K562 (cell line): Measurements from ENCODE around the gene SSR2. TPM values are rescaled to one million over a fixed set of nuclear protein-coding genes. Genes with fewer than 3 reads are reported as not detected.
A peak's percentile ranks its signal among the peaks of the same experiment; 100 is the strongest.

ENCODE experiments used
- ARID1B ChIP-seq: fragments of 450-650 bp; IDR thresholded peaks from 2 replicates; pipeline ENCODE4 v1.6.1; 2016; ENCODE audit warnings: antibody characterized with exemption, mild to moderate bottlenecking, inconsistent platforms
- FOXA1 ChIP-seq: fragments of 450-650 bp; IDR thresholded peaks from 2 replicates; pipeline ENCODE4 v1.6.1; 2016; ENCODE audit warnings: mild to moderate bottlenecking, borderline replicate concordance
- PHB2 ChIP-seq: fragments of 450-650 bp; IDR thresholded peaks from 2 replicates; pipeline ENCODE4 v1.6.1; 2017; ENCODE audit warnings: low read depth
- polyA plus RNA-seq, 8 experiments: library from polyadenylated mRNA; depleted of rRNA in 4 of 8; stranded (reverse) in 5 of 8; unstranded in 3 of 8; fragments of >200 nt; fragmentation: Nextera tagmentation in 2 of 8; fragmentation: Illumina TruSeq in 1 of 8; extraction: Ambion mirVana in 2 of 8; extraction: Trizol in 1 of 8; gene quantifications; 2 replicates each; pipeline versions ENCODE4 v1.2.1 to v1.2.3, GENCODE V29; 2011 to 2014; ENCODE audit warnings: inconsistent platforms in 1 of 8, missing spikeins in 1 of 8
- total RNA-seq, 7 experiments: library from RNA; depleted of rRNA in 6 of 7; stranded (reverse); fragments of >200 nt in 6 of 7; fragmentation: Illumina TruSeq in 2 of 7; extraction: Trizol in 2 of 7; gene quantifications; 2 replicates each; pipeline versions ENCODE4 v1.2.1 to v1.2.3, GENCODE V29; 2011 to 2021; ENCODE audit warnings: low replicate concordance in 1 of 7
- TF ChIP-seq, protein P1 (sequence below): sonication (generic); formaldehyde crosslinking; IDR thresholded peaks from 2 replicates; pipeline ENCODE4 v1.8.1; 2023; ENCODE audit warnings: mild to moderate bottlenecking, missing genetic modification reagents
- TF ChIP-seq, protein P2 (sequence below): sonication (generic); formaldehyde crosslinking; IDR thresholded peaks from 2 replicates; pipeline ENCODE4 v1.5.0; 2020; ENCODE audit warnings: missing genetic modification reagents
- TF ChIP-seq, protein P3 (sequence below): fragments of 250-450 bp; sonication (Bioruptor Pico); IDR thresholded peaks from 2 replicates; pipeline ENCODE4 v1.5.0; 2022; ENCODE audit warnings: mild to moderate bottlenecking
- TF ChIP-seq, protein P4 (sequence below), 2 experiments: fragments of 450-650 bp; IDR thresholded peaks; 2 replicates each; pipeline ENCODE4 v1.6.1; 2016
- TF ChIP-seq, protein P5 (sequence below): fragments of 250-450 bp; sonication (Bioruptor Pico); IDR thresholded peaks from 2 replicates; pipeline ENCODE4 v1.4.0; 2020; ENCODE audit warnings: mild to moderate bottlenecking
- TF ChIP-seq, protein P6 (sequence below): fragments of 450-650 bp; IDR thresholded peaks from 2 replicates; pipeline ENCODE4 v1.6.1; 2017; ENCODE audit warnings: antibody characterized with exemption
- TF ChIP-seq, protein P7 (sequence below): fragments of 450-650 bp; IDR thresholded peaks from 2 replicates; pipeline ENCODE4 v1.6.1; 2014; ENCODE audit warnings: low read depth, mild to moderate bottlenecking, moderate library complexity, borderline replicate concordance

Gene SSR2
- total and polyA plus RNA-seq, 9 of the 15 experiments (the other 6 are each of a cell fraction or from before 2014, with no cell fraction given), result 161 to 411 (median 240) TPM

DNA sequence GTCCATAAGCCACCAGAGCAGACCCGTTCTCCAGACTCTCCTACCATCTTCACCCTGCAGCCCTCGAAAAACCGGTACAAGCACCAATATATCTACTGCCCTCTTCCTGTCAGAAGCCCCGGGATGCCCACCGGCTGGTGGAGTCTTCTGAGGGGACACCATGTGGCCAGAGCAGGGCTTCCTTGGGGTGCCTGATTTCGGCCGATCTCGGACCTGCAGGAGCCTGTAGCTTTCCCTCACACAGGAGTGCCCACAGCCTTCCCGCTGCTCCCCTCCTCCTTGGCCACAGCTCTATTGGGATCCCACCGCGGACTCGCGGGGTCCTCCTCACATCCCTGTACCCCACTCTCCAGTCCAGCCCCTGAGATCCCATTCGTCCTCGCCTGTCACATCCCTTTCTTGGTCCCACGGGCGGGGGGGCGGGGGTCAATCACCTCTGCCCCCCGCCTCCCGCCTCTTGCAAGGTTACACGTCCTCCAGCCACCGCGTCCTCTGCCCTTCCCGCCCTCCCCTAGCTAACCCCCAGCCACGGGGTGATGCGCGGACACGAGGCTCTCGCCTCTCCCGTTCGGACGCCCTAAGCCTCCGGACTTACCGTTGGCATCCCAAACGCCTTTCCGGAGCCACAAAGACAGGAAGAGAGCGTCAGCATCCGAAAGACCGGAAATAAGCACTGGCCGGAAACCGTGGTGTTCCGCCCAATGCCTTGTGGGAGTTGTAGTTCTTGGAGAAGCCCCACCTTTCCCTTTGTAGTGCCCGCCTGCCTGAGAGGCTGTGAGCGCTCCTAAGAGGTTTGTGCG is at the start of gene SSR2 (continued):
- TF ChIP-seq ARID1B, result no peak
- TF ChIP-seq, protein P1, sequence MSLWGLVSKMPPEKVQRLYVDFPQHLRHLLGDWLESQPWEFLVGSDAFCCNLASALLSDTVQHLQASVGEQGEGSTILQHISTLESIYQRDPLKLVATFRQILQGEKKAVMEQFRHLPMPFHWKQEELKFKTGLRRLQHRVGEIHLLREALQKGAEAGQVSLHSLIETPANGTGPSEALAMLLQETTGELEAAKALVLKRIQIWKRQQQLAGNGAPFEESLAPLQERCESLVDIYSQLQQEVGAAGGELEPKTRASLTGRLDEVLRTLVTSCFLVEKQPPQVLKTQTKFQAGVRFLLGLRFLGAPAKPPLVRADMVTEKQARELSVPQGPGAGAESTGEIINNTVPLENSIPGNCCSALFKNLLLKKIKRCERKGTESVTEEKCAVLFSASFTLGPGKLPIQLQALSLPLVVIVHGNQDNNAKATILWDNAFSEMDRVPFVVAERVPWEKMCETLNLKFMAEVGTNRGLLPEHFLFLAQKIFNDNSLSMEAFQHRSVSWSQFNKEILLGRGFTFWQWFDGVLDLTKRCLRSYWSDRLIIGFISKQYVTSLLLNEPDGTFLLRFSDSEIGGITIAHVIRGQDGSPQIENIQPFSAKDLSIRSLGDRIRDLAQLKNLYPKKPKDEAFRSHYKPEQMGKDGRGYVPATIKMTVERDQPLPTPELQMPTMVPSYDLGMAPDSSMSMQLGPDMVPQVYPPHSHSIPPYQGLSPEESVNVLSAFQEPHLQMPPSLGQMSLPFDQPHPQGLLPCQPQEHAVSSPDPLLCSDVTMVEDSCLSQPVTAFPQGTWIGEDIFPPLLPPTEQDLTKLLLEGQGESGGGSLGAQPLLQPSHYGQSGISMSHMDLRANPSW (CRISPR knock-in tag), result no peak
- TF ChIP-seq, protein P2, sequence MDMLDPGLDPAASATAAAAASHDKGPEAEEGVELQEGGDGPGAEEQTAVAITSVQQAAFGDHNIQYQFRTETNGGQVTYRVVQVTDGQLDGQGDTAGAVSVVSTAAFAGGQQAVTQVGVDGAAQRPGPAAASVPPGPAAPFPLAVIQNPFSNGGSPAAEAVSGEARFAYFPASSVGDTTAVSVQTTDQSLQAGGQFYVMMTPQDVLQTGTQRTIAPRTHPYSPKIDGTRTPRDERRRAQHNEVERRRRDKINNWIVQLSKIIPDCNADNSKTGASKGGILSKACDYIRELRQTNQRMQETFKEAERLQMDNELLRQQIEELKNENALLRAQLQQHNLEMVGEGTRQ (CRISPR knock-in tag), result no peak
- TF ChIP-seq, protein P3, sequence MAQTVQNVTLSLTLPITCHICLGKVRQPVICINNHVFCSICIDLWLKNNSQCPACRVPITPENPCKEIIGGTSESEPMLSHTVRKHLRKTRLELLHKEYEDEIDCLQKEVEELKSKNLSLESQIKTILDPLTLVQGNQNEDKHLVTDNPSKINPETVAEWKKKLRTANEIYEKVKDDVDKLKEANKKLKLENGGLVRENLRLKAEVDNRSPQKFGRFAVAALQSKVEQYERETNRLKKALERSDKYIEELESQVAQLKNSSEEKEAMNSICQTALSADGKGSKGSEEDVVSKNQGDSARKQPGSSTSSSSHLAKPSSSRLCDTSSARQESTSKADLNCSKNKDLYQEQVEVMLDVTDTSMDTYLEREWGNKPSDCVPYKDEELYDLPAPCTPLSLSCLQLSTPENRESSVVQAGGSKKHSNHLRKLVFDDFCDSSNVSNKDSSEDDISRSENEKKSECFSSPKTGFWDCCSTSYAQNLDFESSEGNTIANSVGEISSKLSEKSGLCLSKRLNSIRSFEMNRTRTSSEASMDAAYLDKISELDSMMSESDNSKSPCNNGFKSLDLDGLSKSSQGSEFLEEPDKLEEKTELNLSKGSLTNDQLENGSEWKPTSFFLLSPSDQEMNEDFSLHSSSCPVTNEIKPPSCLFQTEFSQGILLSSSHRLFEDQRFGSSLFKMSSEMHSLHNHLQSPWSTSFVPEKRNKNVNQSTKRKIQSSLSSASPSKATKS, result no peak
- TF ChIP-seq, protein P4, sequence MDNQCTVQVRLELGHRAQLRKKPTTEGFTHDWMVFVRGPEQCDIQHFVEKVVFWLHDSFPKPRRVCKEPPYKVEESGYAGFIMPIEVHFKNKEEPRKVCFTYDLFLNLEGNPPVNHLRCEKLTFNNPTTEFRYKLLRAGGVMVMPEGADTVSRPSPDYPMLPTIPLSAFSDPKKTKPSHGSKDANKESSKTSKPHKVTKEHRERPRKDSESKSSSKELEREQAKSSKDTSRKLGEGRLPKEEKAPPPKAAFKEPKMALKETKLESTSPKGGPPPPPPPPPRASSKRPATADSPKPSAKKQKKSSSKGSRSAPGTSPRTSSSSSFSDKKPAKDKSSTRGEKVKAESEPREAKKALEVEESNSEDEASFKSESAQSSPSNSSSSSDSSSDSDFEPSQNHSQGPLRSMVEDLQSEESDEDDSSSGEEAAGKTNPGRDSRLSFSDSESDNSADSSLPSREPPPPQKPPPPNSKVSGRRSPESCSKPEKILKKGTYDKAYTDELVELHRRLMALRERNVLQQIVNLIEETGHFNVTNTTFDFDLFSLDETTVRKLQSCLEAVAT (IDR thresholded peaks at IDR 0.05), result no peak
- TF ChIP-seq, protein P5, sequence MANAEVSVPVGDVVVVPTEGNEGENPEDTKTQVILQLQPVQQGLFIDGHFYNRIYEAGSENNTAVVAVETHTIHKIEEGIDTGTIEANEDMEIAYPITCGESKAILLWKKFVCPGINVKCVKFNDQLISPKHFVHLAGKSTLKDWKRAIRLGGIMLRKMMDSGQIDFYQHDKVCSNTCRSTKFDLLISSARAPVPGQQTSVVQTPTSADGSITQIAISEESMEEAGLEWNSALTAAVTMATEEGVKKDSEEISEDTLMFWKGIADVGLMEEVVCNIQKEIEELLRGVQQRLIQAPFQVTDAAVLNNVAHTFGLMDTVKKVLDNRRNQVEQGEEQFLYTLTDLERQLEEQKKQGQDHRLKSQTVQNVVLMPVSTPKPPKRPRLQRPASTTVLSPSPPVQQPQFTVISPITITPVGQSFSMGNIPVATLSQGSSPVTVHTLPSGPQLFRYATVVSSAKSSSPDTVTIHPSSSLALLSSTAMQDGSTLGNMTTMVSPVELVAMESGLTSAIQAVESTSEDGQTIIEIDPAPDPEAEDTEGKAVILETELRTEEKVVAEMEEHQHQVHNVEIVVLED (CRISPR knock-in tag), result no peak
- TF ChIP-seq FOXA1, result no peak
- TF ChIP-seq PHB2, result 0 out of 2 replicates have a peak, but pooled peaks have one; percentile 10
- TF ChIP-seq, protein P6, sequence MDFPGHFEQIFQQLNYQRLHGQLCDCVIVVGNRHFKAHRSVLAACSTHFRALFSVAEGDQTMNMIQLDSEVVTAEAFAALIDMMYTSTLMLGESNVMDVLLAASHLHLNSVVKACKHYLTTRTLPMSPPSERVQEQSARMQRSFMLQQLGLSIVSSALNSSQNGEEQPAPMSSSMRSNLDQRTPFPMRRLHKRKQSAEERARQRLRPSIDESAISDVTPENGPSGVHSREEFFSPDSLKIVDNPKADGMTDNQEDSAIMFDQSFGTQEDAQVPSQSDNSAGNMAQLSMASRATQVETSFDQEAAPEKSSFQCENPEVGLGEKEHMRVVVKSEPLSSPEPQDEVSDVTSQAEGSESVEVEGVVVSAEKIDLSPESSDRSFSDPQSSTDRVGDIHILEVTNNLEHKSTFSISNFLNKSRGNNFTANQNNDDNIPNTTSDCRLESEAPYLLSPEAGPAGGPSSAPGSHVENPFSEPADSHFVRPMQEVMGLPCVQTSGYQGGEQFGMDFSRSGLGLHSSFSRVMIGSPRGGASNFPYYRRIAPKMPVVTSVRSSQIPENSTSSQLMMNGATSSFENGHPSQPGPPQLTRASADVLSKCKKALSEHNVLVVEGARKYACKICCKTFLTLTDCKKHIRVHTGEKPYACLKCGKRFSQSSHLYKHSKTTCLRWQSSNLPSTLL, result no peak
- TF ChIP-seq, protein P7, sequence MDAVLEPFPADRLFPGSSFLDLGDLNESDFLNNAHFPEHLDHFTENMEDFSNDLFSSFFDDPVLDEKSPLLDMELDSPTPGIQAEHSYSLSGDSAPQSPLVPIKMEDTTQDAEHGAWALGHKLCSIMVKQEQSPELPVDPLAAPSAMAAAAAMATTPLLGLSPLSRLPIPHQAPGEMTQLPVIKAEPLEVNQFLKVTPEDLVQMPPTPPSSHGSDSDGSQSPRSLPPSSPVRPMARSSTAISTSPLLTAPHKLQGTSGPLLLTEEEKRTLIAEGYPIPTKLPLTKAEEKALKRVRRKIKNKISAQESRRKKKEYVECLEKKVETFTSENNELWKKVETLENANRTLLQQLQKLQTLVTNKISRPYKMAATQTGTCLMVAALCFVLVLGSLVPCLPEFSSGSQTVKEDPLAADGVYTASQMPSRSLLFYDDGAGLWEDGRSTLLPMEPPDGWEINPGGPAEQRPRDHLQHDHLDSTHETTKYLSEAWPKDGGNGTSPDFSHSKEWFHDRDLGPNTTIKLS, result peak; percentile 70; the same call in 1 of the 2 replicates
